GM18508 (cell line): Measurements from ENCODE around the gene NAA20.
A peak's percentile ranks its signal among the peaks of the same experiment; 100 is the strongest.

Experiments used
- ATAC-seq: cut with Tn5 transposase; IDR thresholded peaks from one replicate; pipeline ENCODE4 v1.9.1; 2021; ENCODE audit warnings: moderate number of reproducible peaks; ENCODE audit not compliant: insufficient read depth, unreplicated experiment

The NAA20 gene

DNA sequence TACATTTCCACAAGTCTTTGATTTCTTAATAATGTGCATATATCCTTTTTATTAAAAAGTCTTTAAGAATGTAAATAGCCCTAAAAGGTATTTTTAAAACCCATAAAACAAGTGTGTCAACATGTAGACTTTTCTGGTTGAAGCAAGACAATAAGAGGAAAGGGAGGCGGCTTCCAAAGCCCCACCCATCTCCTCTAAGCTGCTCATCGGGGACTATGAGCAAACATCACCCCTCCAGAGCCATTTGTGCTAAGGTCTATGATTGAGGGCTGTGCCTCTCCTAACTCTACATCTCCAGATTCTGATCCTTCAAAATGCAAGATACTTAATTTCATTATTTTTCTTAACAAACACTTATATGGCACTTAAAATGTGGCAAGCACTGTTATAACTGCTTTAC lies 2.5 kb upstream of the NAA20 start:
- ATAC-seq: no peak

DNA sequence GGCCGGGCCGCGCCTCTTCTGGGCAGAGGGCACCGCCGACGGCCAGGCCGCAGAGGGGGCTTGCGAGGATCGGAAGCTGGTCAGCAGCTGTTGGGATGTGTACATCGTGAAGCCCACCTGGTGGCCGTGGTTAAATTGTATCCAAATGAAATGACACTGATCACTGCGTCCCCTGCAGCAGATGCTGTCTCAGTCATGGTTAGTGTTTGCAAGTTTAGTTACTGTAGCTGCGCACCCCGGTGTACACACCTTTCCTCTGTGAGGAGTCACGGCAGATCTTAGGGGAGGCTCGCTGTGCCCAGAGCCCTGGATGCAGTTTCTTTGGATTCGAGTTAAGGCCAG lies 653 bp downstream of the NAA20 start:
- ATAC-seq: no peak

DNA sequence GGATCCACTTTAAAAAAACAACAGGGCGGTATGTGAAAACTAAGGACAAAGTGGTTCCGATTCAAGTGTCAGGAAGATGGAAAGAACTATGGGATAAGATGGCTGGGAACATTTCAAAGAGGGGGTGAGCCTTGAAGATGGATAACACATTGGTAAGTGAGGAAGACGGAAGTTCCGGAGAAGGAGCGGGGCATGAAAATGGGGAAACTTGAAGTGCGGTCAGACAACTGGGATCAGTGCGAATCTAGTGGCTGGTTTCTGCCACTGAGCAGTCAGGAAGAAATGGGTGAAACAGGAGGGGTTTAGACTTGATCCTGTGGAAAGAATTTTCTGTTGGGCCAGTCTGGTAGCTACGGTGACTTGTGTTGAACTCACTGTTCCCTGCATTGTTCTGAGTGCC lies 1.2 kb downstream of the NAA20 start:
- ATAC-seq: no peak

DNA sequence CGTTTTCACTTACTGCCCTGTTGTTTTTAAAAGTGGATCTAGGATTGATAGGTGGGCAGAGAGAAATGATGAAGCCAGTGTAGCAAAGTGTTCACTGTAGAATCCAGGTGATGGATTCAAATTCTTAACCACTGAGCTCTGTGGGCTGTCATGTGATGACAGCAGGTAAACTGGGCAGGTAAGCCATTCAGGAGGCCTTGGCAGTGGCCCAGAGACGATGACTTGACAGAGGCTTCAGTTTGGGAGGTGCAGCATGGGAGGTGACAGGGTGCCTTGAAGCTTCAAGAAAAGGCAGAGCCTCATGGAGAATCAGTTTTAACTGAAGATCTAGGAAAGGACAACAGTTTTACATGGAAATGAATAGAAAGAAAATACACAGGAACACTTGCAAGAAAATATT lies 2.0 kb downstream of the NAA20 start:
- no peak for ATAC-seq

DNA sequence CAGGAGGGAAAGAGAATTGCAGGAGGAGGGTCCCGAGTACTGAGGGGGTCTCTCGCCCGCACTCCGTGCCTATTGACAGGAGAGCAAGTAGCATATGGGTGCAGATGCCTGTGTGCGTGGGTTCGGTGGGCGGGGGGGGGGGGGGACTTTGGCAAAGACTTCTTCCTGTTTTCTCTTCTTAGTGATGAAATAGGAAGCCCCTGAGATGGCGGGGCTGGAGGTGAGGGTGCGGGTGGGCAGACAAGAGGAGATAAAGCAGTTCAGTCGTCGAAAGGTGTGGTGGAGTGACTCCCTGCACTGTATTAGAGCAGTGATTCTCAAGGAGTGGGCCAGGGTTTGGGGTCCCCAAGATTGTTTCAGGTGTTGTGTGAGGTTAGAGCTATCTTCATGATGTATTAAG lies 3.7 kb downstream of the NAA20 start:
- no peak for ATAC-seq

DNA sequence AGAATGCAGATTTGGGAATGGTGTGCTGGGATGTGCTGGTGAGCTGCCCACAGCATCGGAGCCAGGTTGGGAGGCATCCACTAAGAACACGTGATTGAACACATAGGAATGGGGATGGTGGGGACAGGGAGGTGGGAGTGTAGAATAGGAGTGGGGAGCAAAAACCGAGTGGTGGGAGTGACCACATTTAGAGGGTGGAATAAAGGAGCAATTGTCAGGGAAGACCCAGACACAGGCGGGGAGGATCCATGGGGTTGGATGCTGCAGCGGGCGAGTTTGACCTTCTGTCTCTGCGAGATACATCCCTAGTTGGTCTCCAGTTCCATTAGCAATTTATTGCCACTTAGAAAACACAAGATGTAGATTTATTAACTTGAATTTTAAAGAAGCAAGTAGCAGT lies 4.7 kb downstream of the NAA20 start:
- ATAC-seq: no peak

DNA sequence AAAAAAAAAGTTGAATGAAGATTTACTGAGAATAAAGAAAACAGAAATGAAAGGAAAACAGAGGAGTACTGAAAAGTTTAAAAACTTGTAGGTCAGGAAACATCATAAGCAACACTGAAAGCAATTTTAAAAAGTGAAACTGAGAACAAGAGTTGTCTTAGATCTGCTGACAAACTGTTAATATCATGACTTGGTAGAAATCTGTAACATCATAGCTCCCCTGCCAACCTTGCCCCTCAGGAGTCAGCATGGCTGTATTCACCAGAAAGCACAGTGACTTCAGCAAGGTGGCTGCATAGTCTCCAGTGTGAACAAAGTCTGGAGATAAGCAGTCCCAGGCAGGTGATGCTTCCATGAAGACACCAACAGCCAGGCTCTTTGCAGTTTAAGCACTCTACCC lies 5.3 kb downstream of the NAA20 start:
- no peak for ATAC-seq

DNA sequence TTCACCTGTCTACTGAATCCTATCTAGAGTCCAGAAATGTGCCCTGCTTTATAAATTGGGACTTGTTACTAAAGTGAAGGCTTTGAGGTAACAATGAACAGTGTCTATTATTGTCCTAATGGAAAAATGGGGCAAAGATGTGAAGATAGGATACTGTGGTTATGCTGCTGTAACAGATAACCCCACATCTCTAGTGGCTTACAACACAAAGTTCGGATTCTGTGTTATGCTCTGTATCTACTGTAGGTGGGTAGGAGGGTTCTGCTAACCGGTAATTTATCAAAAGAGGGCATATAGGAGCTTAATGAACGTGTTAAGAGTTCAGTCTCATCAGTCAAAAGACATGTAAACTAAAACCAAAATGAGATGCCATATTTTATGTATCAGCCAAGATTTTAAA lies 6.2 kb downstream of the NAA20 start:
- no peak for ATAC-seq

DNA sequence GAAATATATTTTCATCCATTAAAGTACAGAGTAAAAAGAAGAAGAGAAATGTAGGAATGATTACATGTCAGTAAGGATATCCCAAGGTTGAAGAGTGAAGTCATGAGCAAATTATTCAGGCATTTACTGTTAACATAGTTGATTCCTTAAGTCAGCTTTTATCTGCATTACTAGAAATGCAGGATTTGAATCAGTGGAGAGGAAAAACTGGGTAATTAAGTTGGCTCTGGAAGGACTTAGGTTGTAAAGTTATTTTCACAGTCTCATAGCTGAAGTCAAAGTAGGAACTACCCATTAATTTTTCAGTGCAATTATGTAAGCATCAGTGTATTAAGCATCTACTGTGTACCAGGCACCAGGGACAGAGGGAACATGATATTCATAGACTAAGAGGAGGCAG lies 7.8 kb downstream of the NAA20 start:
- no peak for ATAC-seq

DNA sequence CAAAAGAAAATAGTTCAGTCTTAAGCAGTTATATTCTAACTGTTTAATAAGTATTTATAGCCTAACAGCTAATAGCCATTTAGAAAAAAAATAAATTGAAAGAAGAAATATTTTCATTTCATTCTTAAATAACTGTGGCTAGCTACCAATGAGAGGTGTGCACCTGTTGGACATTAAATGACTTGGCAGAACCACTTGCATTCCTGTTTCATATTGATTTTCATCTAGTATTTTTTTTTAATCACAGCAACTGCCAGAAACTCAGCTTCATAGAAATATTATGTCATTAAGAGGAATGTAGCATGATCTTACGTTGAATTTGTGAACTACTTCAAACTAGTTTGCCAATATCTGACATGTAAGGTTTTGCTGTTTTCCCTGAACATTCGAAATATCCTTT lies 10.1 kb downstream of the NAA20 start:
- ATAC-seq: no peak

DNA sequence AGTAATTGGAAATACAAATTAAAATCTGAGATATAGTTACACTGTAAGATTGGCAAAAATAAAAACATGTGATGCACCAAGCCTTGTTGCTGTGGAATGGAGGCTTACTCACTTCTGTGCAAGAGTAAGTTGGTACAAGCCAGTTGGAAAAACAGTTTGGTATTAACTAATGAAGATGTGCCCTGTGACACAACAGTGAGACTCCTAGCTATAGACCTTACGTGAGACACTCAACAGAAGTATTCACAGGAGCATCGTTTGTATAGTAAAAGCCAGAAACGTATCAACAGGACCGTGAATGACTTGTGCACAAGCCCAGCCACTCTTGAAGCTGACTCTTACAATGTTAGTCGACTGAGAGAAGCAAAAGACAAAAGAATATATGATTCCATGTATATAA lies 14.6 kb downstream of the NAA20 start:
- ATAC-seq: no peak

DNA sequence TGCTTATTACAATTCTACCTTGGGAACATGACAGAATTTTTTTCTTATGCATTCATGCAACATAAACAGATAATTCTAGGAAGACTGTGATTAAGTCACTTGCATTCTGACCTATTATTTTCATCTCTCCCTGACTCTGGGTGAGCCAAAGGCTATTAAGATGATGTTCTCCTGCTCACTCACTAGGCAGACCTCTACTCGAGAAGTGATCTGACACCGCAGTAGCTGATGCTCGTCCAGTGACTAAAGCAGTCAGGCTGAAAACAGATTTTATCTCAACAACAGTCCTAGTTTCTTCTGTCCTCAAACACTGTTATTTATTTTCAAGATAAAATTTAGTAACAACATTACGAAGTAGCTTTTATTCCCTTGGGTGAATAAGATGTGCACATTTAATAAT lies 17.3 kb downstream of the NAA20 start:
- no peak for ATAC-seq

DNA sequence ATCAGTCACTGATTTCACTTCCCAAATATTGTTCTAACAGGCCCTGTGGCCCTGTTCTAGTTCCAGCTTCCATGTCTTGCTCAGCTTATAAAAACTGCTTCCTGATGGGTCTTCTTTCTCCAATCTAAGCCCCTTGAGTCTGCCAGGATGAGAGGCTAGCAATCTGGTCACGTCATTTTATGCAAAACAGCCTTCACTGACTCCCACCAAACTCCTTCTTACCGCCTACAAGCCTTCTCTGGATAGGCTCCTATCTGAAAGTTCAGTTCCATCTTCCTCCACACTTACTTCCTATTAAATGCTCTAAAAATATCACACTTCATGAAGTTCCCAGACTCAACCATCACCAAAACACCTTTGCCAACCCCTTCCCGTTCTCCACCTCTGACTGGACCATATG lies 19.6 kb downstream of the NAA20 start:
- no peak for ATAC-seq

DNA sequence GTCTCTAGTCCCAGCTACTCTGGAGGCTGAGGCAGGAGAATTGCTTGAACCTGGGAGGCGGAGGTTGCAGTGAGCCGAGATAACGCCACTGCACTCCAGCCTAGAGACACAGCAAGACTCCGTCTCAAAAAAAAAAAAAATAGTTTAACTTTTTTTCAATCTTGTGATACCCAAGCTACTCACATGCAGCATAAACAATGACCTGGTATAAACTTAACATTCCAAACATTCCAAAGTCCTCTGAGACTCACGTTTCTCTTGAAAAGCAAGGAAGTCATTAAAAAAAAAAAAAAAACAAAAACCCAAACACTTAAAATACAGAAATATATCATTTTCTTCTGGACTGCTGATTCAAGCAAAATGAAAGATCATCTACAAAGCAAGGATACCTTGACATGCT lies 20.8 kb downstream of the NAA20 start:
- ATAC-seq: no peak

DNA sequence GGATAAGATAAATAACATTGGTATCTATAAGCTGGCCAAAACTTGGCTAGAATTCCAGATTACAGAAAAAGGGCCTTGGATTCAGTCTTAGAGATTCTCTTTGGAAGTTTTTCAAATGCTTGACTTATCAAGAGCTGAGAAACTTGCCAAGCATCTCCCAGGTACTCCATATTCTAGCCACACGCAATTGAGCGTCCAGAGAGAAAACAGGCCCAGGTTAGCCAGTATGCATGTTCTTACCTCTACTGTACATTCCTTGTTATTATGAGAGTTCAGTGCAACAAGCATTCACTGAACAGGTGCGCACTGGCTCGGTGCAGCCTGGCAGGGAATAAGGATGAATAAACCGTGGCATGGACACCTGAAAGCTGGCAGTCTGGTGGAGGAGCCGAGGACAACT lies 21.4 kb downstream of the NAA20 start:
- no peak for ATAC-seq

DNA sequence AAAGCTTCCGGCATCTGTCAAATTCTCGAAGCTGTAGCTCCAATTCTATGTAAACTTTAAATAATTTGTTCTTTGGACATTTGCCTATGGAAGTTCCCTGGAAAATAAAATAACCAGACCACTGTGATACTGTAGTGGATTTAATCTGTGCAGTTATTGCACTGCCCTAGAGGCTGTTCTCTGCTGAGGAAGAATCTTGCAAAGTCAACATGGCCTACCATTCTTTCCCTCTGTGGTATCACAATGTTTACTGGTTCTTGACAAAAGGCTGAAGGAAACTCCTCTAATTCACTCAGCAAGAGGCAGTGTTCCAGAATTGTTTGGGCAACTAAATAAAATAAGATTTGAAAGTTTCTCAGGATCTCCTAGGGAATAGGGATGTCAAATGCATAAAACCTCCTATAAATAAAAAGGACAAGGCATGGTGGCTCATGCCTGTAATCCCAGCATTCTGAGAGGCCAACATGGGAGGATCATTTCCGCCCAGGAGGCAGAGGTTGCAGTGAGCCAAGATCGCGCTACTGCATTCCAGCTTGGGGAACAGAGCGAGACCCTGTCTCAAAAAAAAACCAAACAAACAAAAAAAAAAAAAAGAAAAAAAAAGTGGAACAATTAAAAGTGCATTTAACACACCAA lies 22.7 kb downstream of the NAA20 start:
- ATAC-seq: no peak

DNA sequence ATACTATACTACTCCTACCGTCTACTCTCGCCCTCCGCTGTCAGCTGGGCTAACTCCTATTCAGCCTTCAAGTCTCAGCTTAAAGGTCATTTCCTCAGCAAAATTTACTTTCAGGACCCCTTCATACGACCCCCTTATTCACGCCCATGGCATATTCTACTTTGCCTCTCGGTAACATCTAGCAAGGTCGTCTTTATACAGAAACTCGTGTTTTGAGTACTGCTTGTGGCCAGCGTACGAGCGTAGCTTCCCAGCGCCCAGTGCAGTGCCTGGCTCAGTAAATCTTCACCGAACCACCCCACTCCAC lies 34.6 kb downstream of the NAA20 start:
- peak; percentile 2 for ATAC-seq

DNA sequence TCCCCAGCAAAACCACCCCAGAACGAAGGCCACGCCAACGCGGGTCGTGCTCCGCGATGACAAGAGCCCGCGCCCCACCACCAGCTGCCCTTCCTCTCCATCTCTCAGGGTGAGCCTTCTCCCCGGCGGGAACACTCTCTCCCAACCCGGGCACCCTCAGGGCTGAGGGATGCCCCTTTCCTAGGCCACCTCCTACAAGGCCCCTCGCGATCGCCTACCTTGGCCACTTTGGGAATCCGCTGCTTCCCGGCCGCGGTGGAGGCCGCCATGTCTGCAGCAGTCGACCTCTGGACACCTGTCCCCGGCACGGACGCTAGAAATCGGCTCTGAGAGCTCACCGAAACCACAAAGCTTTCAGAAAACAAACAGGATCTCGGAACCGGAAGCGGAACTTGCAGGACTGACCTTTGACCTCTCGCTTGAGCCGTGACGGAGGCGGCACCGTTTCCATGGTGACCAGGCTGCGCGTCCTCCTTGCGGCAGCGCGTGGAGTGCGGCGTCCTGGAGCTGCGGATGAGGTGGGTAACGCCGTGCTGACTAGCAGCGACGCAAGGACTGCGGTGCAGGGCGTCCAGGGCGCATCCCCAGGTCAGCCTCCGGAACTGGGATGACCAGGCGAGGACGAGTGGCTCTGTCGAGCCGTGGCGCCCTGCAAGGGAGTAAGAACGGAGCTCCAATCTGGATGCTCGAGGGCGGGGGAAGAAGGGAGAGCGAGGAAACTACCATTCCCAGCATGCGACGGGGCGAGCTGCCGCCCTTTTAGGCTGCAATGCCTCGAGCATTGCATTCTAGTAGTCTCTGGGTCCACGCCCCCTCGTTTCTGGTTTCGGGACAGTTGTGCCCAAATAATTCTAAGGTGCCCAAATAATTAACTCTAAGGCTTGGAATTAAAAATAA lies 35.2 kb downstream of the NAA20 start, which contains the start of the genes CFAP61 and CRNKL1:
Gene CFAP61 (plus strand): TSS at position 459 of the 897 bp plus-strand sequence. CDS start 4,122 bp downstream, outside the sequence.
Gene CRNKL1 (minus strand): TSS at position 393 of the 897 bp plus-strand sequence. CDS start 124 bp downstream, at position 269.
- ATAC-seq: peak; percentile 85

DNA sequence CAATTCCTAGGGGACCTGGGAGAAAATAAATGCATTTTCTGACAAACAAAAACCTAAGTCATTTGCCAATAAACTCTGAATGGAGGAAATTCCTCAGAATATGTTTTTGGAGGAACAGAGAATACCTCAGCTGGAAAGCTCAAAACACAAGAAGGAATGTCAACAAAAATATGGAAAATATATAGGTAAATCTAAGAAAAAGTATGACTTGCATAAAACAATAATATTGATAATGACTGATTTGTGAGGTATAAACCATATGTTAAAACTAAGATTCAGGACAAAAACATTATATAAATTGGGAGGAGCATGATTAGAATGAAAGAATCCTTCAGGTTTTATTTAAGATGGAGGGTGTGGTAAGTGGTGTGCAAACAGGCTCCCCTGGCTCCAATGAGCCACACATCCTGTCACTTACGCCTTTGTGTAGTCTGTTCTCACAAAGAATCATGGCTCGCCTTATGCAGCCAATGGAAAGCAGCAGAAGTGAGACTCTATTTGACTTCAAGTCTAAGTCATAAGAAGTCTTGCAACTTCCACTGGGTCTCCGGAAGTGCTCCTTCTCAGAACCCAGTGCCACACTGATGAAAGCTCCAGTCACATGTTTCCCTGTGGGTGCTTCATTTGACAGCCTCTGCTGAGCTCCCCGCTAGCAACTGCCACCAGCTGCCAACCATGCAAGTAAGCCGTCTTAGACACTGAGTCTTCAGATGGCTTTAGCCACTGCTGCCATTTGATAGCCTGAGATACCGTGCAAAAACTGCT lies 43.3 kb downstream of the NAA20 start:
- no peak for ATAC-seq

DNA sequence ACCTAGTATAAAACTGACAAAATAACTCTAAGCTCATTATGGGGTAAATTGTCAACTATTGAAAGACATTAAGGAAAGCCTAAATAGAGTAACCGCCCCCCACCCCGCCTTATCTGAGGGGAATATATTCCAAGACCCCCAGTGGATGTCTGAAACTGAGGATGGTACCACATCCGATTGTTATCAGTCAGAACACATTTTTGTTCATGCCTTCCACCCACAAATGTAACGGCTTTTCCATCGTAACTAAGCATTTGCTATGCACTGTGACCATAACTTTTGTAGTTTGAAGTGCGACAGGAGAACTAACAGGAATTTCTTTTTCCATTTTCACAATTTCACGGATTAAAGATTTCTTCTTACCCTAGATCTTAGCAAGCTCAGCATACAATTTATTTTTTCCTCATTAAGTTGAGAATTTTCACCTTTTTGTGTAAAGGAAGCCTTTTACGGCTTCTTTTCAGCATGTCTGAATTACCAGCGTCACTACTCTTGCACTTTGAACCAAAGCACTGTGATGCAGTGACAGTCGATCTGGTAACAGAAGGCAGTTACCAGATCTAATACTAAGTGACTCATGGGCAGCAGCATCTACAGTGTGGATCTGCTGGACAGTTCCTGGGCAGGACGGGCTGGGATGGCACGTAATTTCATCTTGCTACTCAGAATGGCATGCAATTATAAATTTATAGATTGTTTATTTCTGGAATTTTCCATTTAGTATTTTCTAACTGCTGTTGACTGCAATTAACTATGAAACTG lies 47.0 kb downstream of the NAA20 start:
- ATAC-seq: no peak

DNA sequence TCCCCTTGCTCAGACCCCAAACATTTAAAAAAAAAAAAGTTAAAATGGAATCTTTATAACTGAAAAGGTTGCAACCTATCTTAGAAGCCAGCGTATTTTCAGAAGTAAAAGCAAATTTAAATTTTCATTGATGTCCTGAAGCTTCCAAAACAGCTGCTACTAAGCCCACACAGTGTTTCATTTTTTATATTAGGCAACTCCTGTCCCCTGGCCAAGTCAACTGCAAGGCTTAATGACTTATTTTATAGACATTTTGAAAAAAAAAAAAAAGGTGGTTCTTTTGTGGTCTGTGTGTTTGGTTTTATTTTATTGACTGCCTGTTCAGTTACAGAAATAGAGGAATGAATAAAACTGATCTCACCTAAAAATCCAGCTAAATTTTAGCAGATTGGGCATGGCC lies 48.2 kb downstream of the NAA20 start:
- no peak for ATAC-seq
